Tibial nerve (tissue), 4 donors: ENCODE data around the gene WDR37.

Source experiments
- EP300 ChIP-seq, 2 donors: sonication (generic); formaldehyde crosslinking; IDR thresholded peaks; one replicate each; pipeline ENCODE4 v1.6.1; 2017; ENCODE audit warnings: antibody characterized with exemption in 2 of 2, mild to moderate bottlenecking in 1 of 2
- POLR2A ChIP-seq, 2 donors: fragments of 450-650 bp; IDR thresholded peaks; one replicate each; pipeline ENCODE4 v1.6.1; 2017; ENCODE audit warnings: antibody characterized with exemption in 2 of 2, mild to moderate bottlenecking in 2 of 2, moderate library complexity in 2 of 2
- TF ChIP-seq, protein P1 (sequence below), 5 experiments: fragments of 200-600 bp in 3 of 5; fragments of 450-650 bp in 2 of 5; sonication (generic) in 3 of 5; IDR thresholded peaks; one replicate each; pipeline ENCODE4 v1.5.1; 2016 to 2019; ENCODE audit warnings: antibody characterized with exemption in 5 of 5, mild to moderate bottlenecking in 3 of 5, moderate library complexity in 2 of 5

DNA sequence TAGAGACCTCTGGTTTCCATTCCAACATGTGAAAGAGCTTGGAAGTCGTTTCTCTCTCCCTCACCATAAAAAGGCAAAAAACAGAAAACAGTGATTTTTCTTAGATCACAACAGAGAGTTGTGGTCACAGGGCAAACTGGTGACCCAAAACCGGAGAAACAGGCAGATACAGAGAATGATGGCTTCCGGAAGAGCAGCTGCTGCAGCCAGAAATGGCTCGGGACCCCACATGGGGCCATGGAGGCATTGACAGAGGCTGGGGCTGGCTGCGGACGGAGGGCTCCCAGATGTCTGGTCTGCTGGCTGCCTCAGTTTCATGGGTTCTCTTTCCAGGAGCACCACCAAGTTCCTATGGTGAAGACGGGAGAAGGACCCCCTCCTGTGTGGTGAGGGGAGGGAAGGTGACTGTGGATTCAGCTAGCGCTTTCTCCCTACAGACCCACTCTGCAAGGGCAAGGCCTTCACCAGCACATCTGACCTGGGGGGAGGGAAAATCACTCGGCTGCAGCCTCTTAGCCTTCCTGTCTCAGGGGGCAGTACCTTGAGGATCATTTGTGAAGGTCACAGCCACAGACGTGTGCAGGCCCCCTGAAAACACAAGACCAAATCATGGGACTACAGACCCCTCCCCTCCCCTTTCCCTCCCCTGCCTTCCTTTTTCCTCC is 81.4 kb downstream of the WDR37 start:
- TF ChIP-seq, protein P1, sequence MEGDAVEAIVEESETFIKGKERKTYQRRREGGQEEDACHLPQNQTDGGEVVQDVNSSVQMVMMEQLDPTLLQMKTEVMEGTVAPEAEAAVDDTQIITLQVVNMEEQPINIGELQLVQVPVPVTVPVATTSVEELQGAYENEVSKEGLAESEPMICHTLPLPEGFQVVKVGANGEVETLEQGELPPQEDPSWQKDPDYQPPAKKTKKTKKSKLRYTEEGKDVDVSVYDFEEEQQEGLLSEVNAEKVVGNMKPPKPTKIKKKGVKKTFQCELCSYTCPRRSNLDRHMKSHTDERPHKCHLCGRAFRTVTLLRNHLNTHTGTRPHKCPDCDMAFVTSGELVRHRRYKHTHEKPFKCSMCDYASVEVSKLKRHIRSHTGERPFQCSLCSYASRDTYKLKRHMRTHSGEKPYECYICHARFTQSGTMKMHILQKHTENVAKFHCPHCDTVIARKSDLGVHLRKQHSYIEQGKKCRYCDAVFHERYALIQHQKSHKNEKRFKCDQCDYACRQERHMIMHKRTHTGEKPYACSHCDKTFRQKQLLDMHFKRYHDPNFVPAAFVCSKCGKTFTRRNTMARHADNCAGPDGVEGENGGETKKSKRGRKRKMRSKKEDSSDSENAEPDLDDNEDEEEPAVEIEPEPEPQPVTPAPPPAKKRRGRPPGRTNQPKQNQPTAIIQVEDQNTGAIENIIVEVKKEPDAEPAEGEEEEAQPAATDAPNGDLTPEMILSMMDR (IDR thresholded peaks at IDR 0.05): no peak
- TF ChIP-seq POLR2A (IDR thresholded peaks at IDR 0.05) (no peak), EP300 (IDR thresholded peaks at IDR 0.05) (no peak)
